Testis (tissue), 3 donors: ENCODE results near the gene SLC6A9. TPM values are rescaled to one million over a fixed set of nuclear protein-coding genes. Genes with fewer than 3 reads are reported as not detected.

ENCODE experiments used
- DNase-seq: peaks from one replicate; pipeline ENCODE4 v3.0.0-alpha.2; 2019
- H3K27ac ChIP-seq, 2 donors: fragments of 200-600 bp; sonication (generic); one replicate each; pipeline ENCODE4 v1.5.1; 2019
- H3K27me3 ChIP-seq: fragments of 200-600 bp; sonication (generic); one replicate; pipeline ENCODE4 v1.5.1; 2019
- H3K36me3 ChIP-seq: fragments of 200-600 bp; sonication (generic); one replicate; pipeline ENCODE4 v1.5.1; 2017; ENCODE audit warnings: low read depth; ENCODE audit errors: missing control alignments
- H3K4me1 ChIP-seq: fragments of 200-600 bp; sonication (generic); one replicate; pipeline ENCODE4 v1.5.1; 2019
- H3K4me3 ChIP-seq, 2 donors: fragments of 200-600 bp; sonication (generic); one replicate each; pipeline ENCODE4 v1.5.1; 2017 to 2019
- H3K9me3 ChIP-seq: fragments of 200-600 bp; sonication (generic); one replicate; pipeline ENCODE4 v1.5.1; 2017
- POLR2A ChIP-seq: fragments of 450-650 bp; IDR thresholded peaks from one replicate; pipeline ENCODE4 v1.6.1; 2017; ENCODE audit warnings: antibody characterized with exemption, mild to moderate bottlenecking, moderate library complexity
- WGBS, 2 donors: methylation state at CpG; one replicate each; pipeline ENCODE4 v1.1.5; 2018; 5-methylcytosine and 5-hydroxymethylcytosine counted together
- intact Hi-C: fragments of 100-400 bp; cut with DNase I; formaldehyde crosslinking; loops from one replicate; pipeline ENCODE4 v1.15.1; 2023; ENCODE audit warnings: low total_unique reads
- polyA plus RNA-seq: library from polyadenylated mRNA; stranded (reverse); fragments of 350-450 nt; fragmentation: Illumina TruSeq; extraction: RNeasy Lipid Tissue Mini Kit (QIAGEN cat#74804); gene quantifications from one replicate; pipeline ENCODE4 v1.2.3, GENCODE V29; 2014; ENCODE audit warnings: low read depth, low replicate concordance; ENCODE audit not compliant: insufficient read depth
- total RNA-seq, 2 donors: library from RNA; depleted of rRNA; stranded (reverse); fragments of >200 nt; gene quantifications; one replicate each; pipeline ENCODE4 v1.2.3, GENCODE V29; 2016
- TF ChIP-seq, protein P1 (sequence below), 3 experiments: fragments of 450-650 bp in 2 of 3; fragments of 200-600 bp in 1 of 3; sonication (generic) in 1 of 3; IDR thresholded peaks; one replicate each; pipeline ENCODE4 v1.5.1; 2016 to 2019; ENCODE audit warnings: antibody characterized with exemption in 3 of 3, mild to moderate bottlenecking in 2 of 3, moderate library complexity in 1 of 3

The SLC6A9 gene
- total and polyA plus RNA-seq, 3 donors from 2014 or later: 1.2 to 2.3 (median 1.7) TPM

DNA sequence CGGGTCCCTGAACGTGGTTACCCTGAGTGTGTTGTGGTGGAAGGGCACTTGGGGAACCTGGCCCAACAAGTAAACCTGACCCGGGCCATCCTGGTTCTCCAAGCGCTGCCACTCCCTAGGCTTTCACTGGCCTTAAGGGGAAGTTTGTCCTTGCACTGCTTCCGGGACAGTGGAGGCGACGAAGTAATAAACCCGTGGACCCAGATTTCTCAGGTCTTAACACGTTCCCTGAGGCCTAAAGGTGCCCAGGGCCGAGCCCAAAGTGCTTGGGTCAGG, 40.1 kb downstream of the SLC6A9 start:
- TF ChIP-seq POLR2A: no peak
- TF ChIP-seq, protein P1, sequence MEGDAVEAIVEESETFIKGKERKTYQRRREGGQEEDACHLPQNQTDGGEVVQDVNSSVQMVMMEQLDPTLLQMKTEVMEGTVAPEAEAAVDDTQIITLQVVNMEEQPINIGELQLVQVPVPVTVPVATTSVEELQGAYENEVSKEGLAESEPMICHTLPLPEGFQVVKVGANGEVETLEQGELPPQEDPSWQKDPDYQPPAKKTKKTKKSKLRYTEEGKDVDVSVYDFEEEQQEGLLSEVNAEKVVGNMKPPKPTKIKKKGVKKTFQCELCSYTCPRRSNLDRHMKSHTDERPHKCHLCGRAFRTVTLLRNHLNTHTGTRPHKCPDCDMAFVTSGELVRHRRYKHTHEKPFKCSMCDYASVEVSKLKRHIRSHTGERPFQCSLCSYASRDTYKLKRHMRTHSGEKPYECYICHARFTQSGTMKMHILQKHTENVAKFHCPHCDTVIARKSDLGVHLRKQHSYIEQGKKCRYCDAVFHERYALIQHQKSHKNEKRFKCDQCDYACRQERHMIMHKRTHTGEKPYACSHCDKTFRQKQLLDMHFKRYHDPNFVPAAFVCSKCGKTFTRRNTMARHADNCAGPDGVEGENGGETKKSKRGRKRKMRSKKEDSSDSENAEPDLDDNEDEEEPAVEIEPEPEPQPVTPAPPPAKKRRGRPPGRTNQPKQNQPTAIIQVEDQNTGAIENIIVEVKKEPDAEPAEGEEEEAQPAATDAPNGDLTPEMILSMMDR (IDR thresholded peaks at IDR 0.05): no peak
- Histone ChIP-seq H3K36me3 (no peaks in the 10 kb centered on the region), H3K4me3 (peak overlapping the region; percentile 51 to 86), H3K27ac (peak overlapping the region; percentile 55 to 70), H3K9me3 (no peaks in the 10 kb centered on the region), H3K27me3 (no peaks in the 10 kb centered on the region), H3K4me1 (peaks cover 13% of the 10 kb centered on the region)
- WGBS, 2 donors: 1 to 8% methylated on average over 4 to 10 of the region's 10 CpGs
- intact Hi-C loops: no loop called here
- DNase-seq: no peak

DNA sequence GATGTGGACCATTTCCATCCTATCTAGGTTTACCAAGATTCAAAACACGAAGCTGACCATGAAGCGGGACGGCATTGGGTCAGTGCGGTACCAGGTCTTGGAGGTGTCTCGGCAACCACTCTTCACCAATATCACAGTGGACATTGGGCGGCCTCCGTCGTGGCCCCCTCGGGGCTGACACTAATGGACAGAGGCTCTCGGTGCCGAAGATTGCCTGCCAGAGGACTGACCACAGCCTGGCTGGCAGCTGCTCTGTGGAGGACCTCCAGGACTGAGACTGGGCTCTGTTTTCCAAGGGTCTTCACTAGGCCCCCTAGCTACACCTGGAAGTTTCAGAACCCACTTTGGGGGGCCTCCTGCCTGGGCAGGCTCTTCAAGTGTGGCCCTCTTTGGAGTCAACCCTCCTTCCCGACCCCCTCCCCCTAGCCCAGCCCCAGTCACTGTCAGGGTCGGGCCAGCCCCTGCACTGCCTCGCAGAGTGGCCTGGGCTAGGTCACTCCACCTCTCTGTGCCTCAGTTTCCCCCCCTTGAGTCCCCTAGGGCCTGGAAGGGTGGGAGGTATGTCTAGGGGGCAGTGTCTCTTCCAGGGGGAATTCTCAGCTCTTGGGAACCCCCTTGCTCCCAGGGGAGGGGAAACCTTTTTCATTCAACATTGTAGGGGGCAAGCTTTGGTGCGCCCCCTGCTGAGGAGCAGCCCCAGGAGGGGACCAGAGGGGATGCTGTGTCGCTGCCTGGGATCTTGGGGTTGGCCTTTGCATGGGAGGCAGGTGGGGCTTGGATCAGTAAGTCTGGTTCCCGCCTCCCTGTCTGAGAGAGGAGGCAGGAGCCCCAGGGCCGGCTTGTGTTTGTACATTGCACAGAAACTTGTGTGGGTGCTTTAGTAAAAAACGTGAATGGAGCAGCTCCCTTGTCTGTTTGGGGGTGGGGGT, 40.7 kb downstream of the SLC6A9 start:
- TF ChIP-seq, protein P1 (IDR thresholded peaks at IDR 0.05): no peak
- no peak for TF ChIP-seq POLR2A
- Histone ChIP-seq H3K9me3 (no peaks in the 10 kb centered on the region), H3K36me3 (no peaks in the 10 kb centered on the region), H3K4me1 (peaks cover 13% of the 10 kb centered on the region), H3K27ac (peak overlapping the region; percentile 55 to 70), H3K27me3 (no peaks in the 10 kb centered on the region), H3K4me3 (peak overlapping the region; percentile 51 to 86)
- DNase-seq: no peak
- intact Hi-C loops: no loop called here
- 61 to 76% methylated on average over 16 to 19 of the region's 19 CpGs for WGBS, 2 donors

DNA sequence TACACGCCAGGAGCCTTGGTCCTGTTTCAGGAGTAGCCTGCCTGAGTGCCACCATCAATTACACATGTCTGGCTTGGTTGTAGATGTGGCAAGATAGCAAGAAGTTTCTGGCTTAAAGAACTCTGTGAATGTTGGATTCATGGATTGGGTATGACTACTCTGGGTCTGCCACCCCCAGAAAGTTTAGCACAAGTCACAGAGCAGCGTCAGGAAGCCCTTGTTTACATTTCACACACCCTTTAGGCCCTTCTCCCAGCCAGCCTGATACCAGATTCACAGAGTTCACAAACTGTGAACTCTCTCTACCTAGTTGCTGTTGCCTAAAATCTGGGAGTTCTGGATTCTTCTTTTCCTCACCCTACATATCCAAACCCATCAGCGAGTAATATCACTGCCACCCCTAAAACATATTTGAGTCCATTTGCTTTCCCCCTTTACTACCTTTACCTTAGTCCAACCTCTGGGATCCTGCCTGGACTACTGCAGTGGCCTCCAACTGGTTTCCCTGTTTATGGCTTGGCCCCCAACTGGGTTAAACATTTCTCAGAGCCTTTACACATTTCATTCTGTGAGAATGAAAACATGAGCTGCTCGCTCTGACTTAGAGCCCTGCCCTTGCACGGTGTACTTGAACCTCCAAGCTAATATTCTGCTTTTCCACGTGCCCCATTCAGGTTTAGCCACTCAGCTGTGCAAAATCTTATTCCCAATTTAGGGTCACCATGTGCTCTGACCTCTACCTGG, 43.9 kb downstream of the SLC6A9 start:
- TF ChIP-seq POLR2A: no peak
- TF ChIP-seq, protein P1 (IDR thresholded peaks at IDR 0.05): no peak
- Histone ChIP-seq H3K36me3 (no peaks in the 10 kb centered on the region), H3K4me3 (no peak overlapping the region), H3K27me3 (no peaks in the 10 kb centered on the region), H3K9me3 (no peaks in the 10 kb centered on the region), H3K27ac (no peak overlapping the region), H3K4me1 (peaks cover 10% of the 10 kb centered on the region)
- DNase-seq: no peak
- WGBS, 2 donors: 84 to 89% methylated on average over 6 of the region's 6 CpGs
- intact Hi-C loops: no loop called here

DNA sequence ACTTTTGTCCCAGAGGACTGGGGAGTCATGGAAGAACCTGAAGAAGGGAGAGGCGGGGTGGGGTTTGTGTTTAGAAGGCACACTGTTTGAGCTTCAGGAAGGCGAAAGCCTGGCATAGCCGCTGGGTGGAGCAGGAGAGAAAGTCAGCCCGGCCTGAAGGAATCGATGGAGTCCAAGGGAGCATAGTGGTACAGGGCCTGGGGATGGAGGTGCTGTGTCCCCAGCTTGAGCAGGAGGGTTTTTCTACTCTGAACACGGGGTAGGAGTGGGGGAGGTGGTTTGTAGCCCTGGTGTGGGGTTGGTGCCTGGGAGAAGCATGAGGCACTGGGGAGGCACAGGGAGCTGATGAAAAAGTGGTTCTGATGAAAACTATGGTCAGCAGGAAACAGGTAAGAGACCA, 44.5 kb downstream of the SLC6A9 start:
- TF ChIP-seq POLR2A: no peak
- TF ChIP-seq, protein P1 (IDR thresholded peaks at IDR 0.05): no peak
- H3K4me1 ChIP-seq: peaks cover 5% of the 10 kb centered on the region
- H3K4me3 ChIP-seq: no peak overlapping the region
- no peaks in the 10 kb centered on the region for H3K9me3 ChIP-seq
- H3K27ac ChIP-seq: no peak overlapping the region
- no peak for DNase-seq
- intact Hi-C loops: no loop called here
- H3K36me3 ChIP-seq: no peaks in the 10 kb centered on the region
- H3K27me3 ChIP-seq: no peaks in the 10 kb centered on the region
- 76% methylated on average over 6 of the region's 6 CpGs for WGBS, 2 donors
